ENCODE measurements around the gene CTSH. TPM values are rescaled to one million over a fixed set of nuclear protein-coding genes. Genes with fewer than 3 reads are reported as not detected.
"Not testable (repeated sequence)": the region's sequence is repeated elsewhere in the genome, so short reads cannot be mapped to it uniquely, and the experiment has no call there.

CTSH gene
- total RNA-seq, 4 donors from 2014 or later, result 65.5 to 101 (median 76.6) TPM

- no peak for ATAC-seq
- Histone ChIP-seq H3K36me3 (peaks cover 0 to 83% of the 10 kb centered on the region in 2 donors), H3K27ac (no peak overlapping the region), H3K27me3 (no peaks in the 10 kb centered on the region), H3K9me3 (no peaks in the 10 kb centered on the region), H3K4me1 (peaks cover 0 to 36% (median 10%) of the 10 kb centered on the region in 3 donors), H3K4me3 (no peak overlapping the region)
- TF ChIP-seq CTCF (IDR thresholded peaks at IDR 0.05), result no peak
- TF ChIP-seq POLR2A (IDR thresholded peaks at IDR 0.05), result no peak
- no peak for TF ChIP-seq EP300 (IDR thresholded peaks at IDR 0.05)
- TF ChIP-seq POLR2AphosphoS5 (IDR thresholded peaks at IDR 0.05), result no peak
- 90 to 100% methylated on average over 1 to 2 of the region's 16 CpGs for WGBS, 2 donors (ENCODE audit: low coverage in 1 of 2)
These were observed 15.1 kb downstream of the CTSH start for GRCh38 chr15:78929536-78930264.

- WGBS, 2 donors (ENCODE audit: low coverage in 1 of 2), result 91% methylated on average over 11 of the region's 14 CpGs; no CpG with 5 or more reads in 1 of the 2 donors
These were observed 16.2 kb downstream of the CTSH start for GRCh38 chr15:78928616-78929093.

GRCh38 chr15:78928176-78928575 is 16.7 kb downstream of the CTSH start:
- not testable (repeated sequence) for H3K27ac ChIP-seq, ATAC-seq, H3K9me3 ChIP-seq, H3K4me3 ChIP-seq, H3K27me3 ChIP-seq
- H3K4me1 ChIP-seq, result peaks cover 0 to 21% (median 0%) of the 10 kb centered on the region in 3 donors
- WGBS, 2 donors (ENCODE audit: low coverage in 1 of 2), result 86% methylated on average over 7 to 8 of the region's 14 CpGs
- H3K36me3 ChIP-seq, result peaks cover 0 to 81% of the 10 kb centered on the region in 2 donors

More at GRCh38 chr15:78928616-78929093, 16.2 kb downstream of the CTSH start:
- TF ChIP-seq POLR2A (IDR thresholded peaks at IDR 0.05) (no peak), POLR2AphosphoS5 (IDR thresholded peaks at IDR 0.05) (no peak), CTCF (IDR thresholded peaks at IDR 0.05) (no peak), EP300 (IDR thresholded peaks at IDR 0.05) (no peak)
- no peak overlapping the region for H3K4me3 ChIP-seq
- peaks cover 0 to 81% of the 10 kb centered on the region in 2 donors for H3K36me3 ChIP-seq
- peaks cover 0 to 26% (median 1%) of the 10 kb centered on the region in 3 donors for H3K4me1 ChIP-seq
- no peaks in the 10 kb centered on the region for H3K9me3 ChIP-seq
- H3K27me3 ChIP-seq, result no peaks in the 10 kb centered on the region
- no peak for ATAC-seq
- H3K27ac ChIP-seq, result no peak overlapping the region

GRCh38 chr15:78927077-78927790 is 17.6 kb downstream of the CTSH start:
- Histone ChIP-seq H3K36me3 (peaks cover 0 to 86% of the 10 kb centered on the region in 2 donors), H3K9me3 (no peaks in the 10 kb centered on the region)
- no peak for ATAC-seq

More at GRCh38 chr15:78927077-78927790, 17.6 kb downstream of the CTSH start:
- Histone ChIP-seq H3K4me3 (no peak overlapping the region), H3K27me3 (no peaks in the 10 kb centered on the region), H3K27ac (no peak overlapping the region), H3K4me1 (peaks cover 0 to 24% (median 0%) of the 10 kb centered on the region in 3 donors)
- WGBS, 2 donors (ENCODE audit: low coverage in 1 of 2), result 65 to 93% methylated on average over 5 to 14 of the region's 17 CpGs
- no peak for TF ChIP-seq POLR2AphosphoS5 (IDR thresholded peaks at IDR 0.05)
- no peak for TF ChIP-seq EP300 (IDR thresholded peaks at IDR 0.05)
- no peak for TF ChIP-seq POLR2A (IDR thresholded peaks at IDR 0.05)
- no peak for TF ChIP-seq CTCF (IDR thresholded peaks at IDR 0.05)

All from gastroesophageal sphincter (tissue), 4 donors.